Kidney glomerular epithelial cell (primary cell): Measurements from ENCODE around the gene B4GALT1.
A peak's percentile ranks its signal among the peaks of the same experiment; 100 is the strongest.

ENCODE experiments used
- DNase-seq: peaks from one replicate; lab custom pipeline; 2025; lab: John Stamatoyannopoulos, UW

The B4GALT1 gene

DNA sequence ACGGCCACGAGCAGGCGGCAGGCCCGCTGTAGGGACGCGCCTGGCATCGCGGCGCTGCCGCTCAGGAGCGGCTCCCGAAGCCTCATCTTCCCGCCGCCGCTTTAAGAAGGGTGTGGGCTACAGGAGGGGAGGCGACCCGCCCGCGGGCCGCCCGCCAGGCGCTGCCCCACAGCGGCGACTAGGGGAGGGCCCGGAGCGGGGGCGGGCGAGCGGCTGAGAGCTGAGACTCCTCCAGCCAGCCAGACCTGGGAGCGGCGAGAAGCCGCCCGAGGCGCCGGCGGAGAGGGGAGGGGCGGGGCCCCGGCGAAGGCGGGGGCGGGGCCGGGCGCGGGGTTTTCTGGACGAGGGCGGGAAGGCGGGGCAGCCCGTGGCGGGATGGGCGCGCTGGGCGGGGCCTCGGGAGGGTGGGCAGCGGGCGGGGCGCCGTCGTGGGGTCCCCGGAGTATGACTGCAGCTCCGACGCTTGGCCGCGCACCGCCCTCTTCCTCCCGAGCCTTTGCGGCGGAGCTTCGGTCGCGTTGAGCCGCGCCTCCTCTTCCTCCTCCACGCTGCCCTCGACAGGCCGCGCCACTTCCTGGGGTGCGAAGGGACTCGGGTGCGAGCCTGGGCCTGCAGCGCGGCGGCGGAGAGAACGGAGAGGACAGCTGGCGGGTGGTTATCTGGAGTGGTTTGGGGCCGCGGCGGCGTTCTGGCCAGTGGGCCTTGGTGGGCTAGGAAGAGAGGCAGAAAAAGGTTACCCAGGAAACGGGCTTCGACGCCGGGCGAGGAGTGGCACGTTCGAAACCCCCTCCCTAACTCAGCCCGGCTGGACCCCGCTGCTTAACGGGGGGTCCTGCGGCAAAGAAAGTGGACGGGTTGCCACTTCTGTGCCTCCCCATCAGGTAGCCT is at the start of gene B4GALT1:
TSS of gene B4GALT1 (minus strand) at position 253 of the 888 bp plus-strand sequence. CDS start at position 86, 167 bp downstream.
- peak; percentile 84 for DNase-seq

- DNase-seq = peak; percentile 22
These were observed 44.7 kb upstream of the B4GALT1 start for GRCh38 chr9:33211695-33212393.

DNA sequence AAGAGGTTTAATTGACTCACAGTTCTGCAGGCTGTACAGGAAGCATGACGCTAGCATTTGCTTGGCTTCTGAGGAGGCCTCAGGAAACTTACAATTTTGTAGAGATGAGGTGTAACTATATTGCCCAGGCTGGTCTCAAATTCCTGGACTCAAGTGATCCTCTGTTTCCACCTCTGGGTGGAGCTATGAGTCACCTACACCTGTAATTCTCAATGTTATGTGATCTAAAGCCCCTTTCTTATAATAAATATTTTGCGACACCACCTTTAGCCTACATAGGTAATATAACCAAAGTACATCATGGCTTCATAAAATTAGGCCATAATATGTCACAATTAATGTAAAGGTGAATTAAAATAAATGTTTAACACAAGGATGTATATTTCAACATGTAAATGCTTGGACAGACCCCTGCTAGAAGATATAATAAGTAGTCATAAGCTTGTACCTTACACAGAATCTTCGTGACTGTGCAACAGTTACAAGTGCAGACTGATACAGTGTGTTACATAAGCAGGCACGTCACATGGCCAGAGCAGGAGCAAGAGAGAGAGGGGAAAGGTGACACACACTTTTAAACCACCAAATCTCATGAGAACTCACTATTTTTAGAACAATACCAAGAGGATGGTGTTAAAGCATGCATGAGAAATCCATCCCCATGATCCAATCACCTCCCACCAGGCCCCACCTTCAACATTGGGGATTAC is 43.0 kb upstream of the B4GALT1 start:
- no peak for DNase-seq

- DNase-seq = no peak
These were observed 42.3 kb upstream of the B4GALT1 start for GRCh38 chr9:33209394-33209793.

- DNase-seq = no peak
These were observed 35.5 kb upstream of the B4GALT1 start for GRCh38 chr9:33202552-33203201.

DNA sequence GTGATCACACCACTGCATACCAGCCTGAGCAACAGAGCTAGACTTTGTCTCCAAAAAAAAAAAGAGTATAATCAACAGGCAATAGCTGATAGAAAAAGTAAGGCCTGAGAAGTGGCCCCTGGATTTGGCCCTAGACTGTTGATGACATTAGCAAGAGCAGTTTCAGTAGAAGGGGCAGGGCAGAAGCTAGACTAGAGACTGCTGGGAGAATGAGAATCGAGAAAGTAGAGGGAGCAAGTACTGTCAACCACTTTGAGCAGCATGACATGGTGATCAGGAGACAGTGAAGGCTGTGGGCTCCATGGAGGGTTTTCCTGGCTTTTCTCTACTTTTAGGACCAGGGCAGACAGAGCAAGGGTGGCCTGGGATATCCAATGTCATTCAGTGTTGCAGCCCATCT is 34.9 kb upstream of the B4GALT1 start:
- no peak for DNase-seq

- no peak for DNase-seq
These were observed 31.0 kb upstream of the B4GALT1 start for GRCh38 chr9:33198165-33198564.

DNA sequence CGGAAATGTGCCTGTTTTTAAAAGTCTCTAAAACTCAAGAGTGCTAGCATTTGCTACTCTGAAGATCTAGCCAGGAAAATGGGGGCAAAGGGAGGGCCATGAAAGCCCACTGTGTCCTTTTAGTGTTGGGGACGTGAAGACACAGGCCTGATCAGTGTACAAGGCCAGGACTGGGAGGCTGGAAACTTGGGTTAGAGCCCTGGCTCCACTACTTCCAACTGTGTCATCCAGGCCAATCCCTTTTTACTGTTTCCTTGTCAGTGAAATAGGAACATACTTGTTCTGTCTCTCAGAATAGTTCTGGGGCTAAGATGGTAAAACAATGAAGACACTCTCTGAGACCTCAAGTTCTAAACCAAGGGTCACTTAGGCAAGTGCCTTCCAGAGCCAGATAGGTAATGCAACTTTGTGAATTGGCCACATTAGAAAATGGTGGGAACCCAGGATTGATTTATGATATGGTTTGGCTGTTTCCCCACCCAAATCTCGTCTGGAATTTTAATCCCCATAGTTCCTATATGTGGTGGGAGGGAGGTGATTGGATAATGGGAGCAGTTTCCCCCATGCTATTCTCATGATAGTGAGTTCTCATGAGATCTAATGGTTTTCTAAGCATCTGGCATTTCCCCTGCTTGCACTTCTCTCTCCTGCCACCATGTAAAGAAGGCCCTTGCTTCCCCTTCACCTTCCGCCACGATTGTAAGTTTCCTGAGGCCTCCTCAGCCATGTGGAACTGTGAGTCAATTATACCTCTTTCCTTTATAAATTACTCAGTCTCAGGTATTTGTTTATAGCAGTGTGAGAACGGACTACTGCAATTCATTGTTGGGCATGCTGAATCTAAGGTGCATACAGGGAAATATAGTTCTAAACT is 30.4 kb upstream of the B4GALT1 start:
- DNase-seq = no peak

DNA sequence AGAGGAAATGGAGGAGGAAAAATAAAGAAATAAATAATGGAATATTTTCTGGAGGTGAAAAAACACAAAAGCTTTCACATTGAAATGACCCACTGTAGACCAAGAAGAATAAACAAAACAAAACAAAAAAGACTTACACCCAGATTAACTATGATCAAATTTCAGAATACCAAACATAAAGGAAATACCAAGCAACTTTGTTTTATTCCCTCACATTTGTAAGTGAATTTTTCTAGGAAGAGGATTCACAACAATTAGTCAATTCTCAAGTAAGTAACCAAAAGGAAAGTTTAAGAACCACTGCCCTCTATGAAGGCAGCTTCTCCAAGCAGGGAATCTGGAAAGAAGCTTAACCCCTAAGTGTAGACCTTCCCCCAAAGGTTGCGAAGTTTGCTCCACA is 29.6 kb upstream of the B4GALT1 start:
- DNase-seq = no peak

DNA sequence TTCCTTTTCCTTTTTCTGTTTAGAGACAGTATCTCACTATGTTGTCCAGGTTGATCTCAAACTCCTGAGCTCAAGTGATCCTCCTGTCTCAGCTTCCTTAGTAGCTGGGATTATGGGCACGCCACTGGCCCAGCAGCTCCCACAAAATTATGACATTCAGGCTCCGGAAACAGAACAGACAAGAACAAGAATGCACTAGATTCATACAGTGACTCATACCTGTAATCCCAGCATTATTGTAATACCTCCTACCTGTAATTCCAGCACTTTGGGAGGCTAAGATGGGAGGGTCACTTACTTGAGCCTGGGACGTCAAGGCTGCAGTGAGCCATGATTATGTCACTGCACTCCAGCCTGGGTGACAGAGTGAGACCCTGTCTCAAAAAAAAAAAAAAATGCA is 26.7 kb upstream of the B4GALT1 start:
- DNase-seq = no peak

DNA sequence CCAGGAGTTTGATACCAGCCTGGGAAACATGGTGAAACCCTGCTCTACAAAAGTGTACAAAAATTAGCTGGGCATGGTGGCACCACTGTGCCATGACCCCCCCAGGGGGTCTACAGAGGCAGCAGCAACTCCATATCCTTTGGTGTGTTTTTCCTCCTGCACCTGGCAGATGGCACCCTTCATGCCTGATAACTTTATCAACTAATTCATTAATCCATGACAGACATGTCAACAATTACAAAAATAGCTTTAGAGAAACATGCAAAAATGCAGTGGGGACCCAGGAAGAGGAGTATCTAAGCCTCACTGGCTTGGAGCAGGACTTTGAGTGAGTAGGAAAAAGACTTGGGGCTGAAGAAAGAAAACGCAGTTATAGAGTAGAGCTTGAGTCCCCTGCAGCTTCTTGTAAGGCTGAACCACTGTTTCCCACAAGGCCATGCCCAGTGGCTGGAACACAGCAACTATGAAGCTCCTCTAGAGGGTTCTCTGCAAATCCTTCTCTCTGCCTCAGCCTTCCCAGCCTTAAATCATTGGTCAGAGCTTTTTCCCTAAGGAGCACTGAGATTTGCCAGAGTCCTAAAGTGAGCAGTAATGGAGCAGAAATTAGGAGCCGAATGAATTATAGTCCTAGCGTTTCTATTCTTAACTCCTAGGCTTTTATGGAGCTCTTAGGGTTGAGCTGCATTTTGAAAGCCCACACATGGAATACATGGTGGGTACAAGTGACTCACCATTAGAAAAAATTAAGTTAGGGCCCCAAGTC is 25.5 kb upstream of the B4GALT1 start:
- no peak for DNase-seq

DNA sequence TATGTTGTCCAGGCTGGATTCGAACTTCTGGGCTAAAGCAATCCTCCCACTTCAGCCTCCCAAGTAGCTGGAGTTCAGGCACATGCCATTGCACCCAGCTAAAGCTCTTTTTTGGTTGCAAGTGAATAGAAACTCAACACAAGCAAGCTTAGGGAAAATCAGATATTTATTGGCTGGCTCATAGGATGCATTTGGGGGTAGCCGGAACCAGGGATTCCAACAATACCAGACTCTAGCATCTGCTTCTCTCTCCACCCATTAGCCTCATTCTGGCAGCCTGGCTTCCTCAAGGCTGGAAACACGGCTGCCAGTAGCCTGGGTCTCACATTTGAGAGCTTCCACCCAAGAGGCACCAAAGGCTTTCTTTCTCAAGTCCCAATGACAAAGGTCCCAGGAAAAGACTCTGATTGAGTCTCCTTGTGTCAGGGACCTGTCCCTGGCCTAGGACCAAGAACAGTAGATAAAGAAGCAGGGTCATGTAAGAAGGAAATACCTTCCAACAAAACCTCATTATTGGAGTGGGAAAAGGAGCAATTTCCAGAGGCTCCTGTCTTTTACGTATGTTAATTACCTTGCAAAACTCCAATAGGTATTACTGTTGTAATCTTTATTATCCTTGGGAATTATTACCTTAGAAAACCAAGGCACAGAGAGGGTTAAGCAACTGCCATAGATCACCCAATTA is 23.0 kb upstream of the B4GALT1 start:
- no peak for DNase-seq

GRCh38 chr9:33189331-33189791 is 22.2 kb upstream of the B4GALT1 start:
- DNase-seq = no peak

- no peak for DNase-seq
These were observed 21.6 kb upstream of the B4GALT1 start for GRCh38 chr9:33188711-33189110.

- no peak for DNase-seq
These were observed 20.5 kb upstream of the B4GALT1 start for GRCh38 chr9:33187519-33188218.

- DNase-seq = no peak
These were observed 19.5 kb upstream of the B4GALT1 start for GRCh38 chr9:33186457-33187168.

- no peak for DNase-seq
These were observed 18.7 kb upstream of the B4GALT1 start for GRCh38 chr9:33185858-33186257.

DNA sequence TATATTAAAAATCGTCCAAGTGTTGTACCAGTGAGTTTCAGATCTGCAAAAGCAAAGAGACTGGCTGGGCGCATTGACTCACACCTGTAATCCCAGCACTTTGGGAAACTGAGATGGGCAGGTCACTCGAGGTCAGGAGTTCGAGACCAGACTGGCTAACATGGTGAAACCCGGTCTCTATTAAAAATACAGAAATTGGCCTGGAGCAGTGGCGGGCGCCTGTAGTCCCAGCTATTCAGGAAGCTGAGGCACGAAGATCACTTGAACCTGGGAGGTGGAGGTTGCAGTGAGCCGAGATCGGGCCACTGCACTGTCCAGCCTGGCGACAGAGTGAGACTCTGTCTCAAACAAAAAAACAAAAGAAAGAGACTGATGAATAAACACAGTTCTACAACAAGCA is 18.3 kb upstream of the B4GALT1 start:
- no peak for DNase-seq
